ENCODE measurements around the gene IRF2BPL.

- TF ChIP-seq CTCF (IDR thresholded peaks at IDR 0.05; ENCODE audit: insufficient read depth, low read length), result no peak
- no peak for TF ChIP-seq REST (IDR thresholded peaks at IDR 0.05; ENCODE audit: insufficient replicate concordance, low read depth)
Measured at GRCh38 chr14:77011245-77011644, 17.3 kb downstream of the IRF2BPL start.

Data from HL-60 (cell line).